Measurements from ENCODE around the gene CUX1.

- TF ChIP-seq CTCF (IDR thresholded peaks at IDR 0.05; ENCODE audit: insufficient read depth, low read depth, low read length) (no peak), EZH2 (IDR thresholded peaks at IDR 0.05; ENCODE audit: insufficient read depth, low read length) (no peak)
Measured at GRCh38 chr7:102072636-102073209, 255.3 kb downstream of the CUX1 start.

All from astrocyte (in vitro differentiated cells and primary cell).